Left renal cortex interstitium (tissue), 4 donors: ENCODE measurements around the gene LRP6. TPM values are rescaled to one million over a fixed set of nuclear protein-coding genes. Genes with fewer than 3 reads are reported as not detected.
"Not testable (repeated sequence)": the region's sequence is repeated elsewhere in the genome, so short reads cannot be mapped to it uniquely, and the experiment has no call there.

Source experiments
- DNase-seq, 4 donors: peaks; one replicate each; pipeline ENCODE4 v3.0.0-alpha.2; 2013; ENCODE audit warnings: low read depth in 4 of 4, low spot score in 2 of 4, missing footprints in 1 of 4
- polyA plus RNA-seq, 4 donors: library from polyadenylated mRNA; unstranded; fragments of 120-200 nt; gene quantifications; one replicate each; pipeline ENCODE4 v1.2.1, GENCODE V29; 2013; ENCODE audit not compliant: insufficient read length in 4 of 4

LRP6 gene
- polyA plus RNA-seq, 4 donors, result 55.4 to 68.5 (median 61.6) TPM

- no peak for DNase-seq
Observed at GRCh38 chr12:12128670-12129069, 138.2 kb downstream of the LRP6 start.

- no peak for DNase-seq
Observed at GRCh38 chr12:12127304-12127703, 139.5 kb downstream of the LRP6 start.

GRCh38 chr12:12126551-12126950, 140.3 kb downstream of the LRP6 start:
- DNase-seq, result no peak

GRCh38 chr12:12123036-12123604, 143.7 kb downstream of the LRP6 start:
- DNase-seq, result no peak

- no peak for DNase-seq
Observed at GRCh38 chr12:12121061-12121460, 145.8 kb downstream of the LRP6 start.

- DNase-seq, result no peak
Observed at GRCh38 chr12:12116677-12117076, 150.2 kb downstream of the LRP6 start.

GRCh38 chr12:12115514-12115913, 151.3 kb downstream of the LRP6 start:
- no peak for DNase-seq

GRCh38 chr12:12110923-12111555, 155.8 kb downstream of the LRP6 start:
- not testable (repeated sequence) for DNase-seq

- DNase-seq, result no peak
Observed at GRCh38 chr12:12108441-12109058, 158.3 kb downstream of the LRP6 start.

- no peak for DNase-seq
Observed at GRCh38 chr12:12107678-12108077, 159.2 kb downstream of the LRP6 start.

GRCh38 chr12:12099102-12099501, 167.7 kb downstream of the LRP6 start:
- no peak for DNase-seq

- no peak for DNase-seq
Observed at GRCh38 chr12:12098691-12099015, 168.2 kb downstream of the LRP6 start.

GRCh38 chr12:12097891-12098690, 168.8 kb downstream of the LRP6 start:
- no peak for DNase-seq

GRCh38 chr12:12095021-12095420, 171.8 kb downstream of the LRP6 start:
- no peak for DNase-seq

GRCh38 chr12:12094481-12094880, 172.4 kb downstream of the LRP6 start:
- no peak for DNase-seq

GRCh38 chr12:12091977-12092663, 174.7 kb downstream of the LRP6 start:
- no peak for DNase-seq

GRCh38 chr12:12091071-12091470, 175.8 kb downstream of the LRP6 start:
- no peak for DNase-seq

- DNase-seq, result no peak
Observed at GRCh38 chr12:12088761-12089160, 178.1 kb downstream of the LRP6 start.

GRCh38 chr12:12088147-12088546, 178.7 kb downstream of the LRP6 start:
- no peak for DNase-seq

- DNase-seq, result no peak
Observed at GRCh38 chr12:12087693-12088034, 179.2 kb downstream of the LRP6 start.
